Gastrocnemius medialis (tissue), 4 donors: Measurements from ENCODE around the gene PTDSS2.

Experiments used
- CTCF ChIP-seq, 5 experiments: fragments of 450-650 bp in 3 of 5; fragments of 200-600 bp in 2 of 5; sonication (generic) in 2 of 5; IDR thresholded peaks in 4 of 5; conservative IDR thresholded peaks in 1 of 5; 1 replicate in 4 of 5; 2 replicates in 1 of 5; pipeline ENCODE4 v1.5.1; 2016 to 2019; ENCODE audit warnings: antibody characterized with exemption in 5 of 5, mild to moderate bottlenecking in 3 of 5, moderate library complexity in 3 of 5
- POLR2A ChIP-seq, 2 donors: fragments of 450-650 bp; IDR thresholded peaks; one replicate each; pipeline ENCODE4 v1.6.1; 2017; ENCODE audit warnings: antibody characterized with exemption in 2 of 2, mild to moderate bottlenecking in 2 of 2, moderate library complexity in 2 of 2

GRCh38 chr11:487571-488021 is 37.5 kb downstream of the PTDSS2 start:
- no peak for TF ChIP-seq CTCF (IDR thresholded peaks at IDR 0.05 in 4 of 5, conservative IDR thresholded peaks at IDR 0.05 in 1 of 5)
- no peak for TF ChIP-seq POLR2A (IDR thresholded peaks at IDR 0.05)
